ENCODE results near the gene DIAPH3.

The DIAPH3 gene

DNA sequence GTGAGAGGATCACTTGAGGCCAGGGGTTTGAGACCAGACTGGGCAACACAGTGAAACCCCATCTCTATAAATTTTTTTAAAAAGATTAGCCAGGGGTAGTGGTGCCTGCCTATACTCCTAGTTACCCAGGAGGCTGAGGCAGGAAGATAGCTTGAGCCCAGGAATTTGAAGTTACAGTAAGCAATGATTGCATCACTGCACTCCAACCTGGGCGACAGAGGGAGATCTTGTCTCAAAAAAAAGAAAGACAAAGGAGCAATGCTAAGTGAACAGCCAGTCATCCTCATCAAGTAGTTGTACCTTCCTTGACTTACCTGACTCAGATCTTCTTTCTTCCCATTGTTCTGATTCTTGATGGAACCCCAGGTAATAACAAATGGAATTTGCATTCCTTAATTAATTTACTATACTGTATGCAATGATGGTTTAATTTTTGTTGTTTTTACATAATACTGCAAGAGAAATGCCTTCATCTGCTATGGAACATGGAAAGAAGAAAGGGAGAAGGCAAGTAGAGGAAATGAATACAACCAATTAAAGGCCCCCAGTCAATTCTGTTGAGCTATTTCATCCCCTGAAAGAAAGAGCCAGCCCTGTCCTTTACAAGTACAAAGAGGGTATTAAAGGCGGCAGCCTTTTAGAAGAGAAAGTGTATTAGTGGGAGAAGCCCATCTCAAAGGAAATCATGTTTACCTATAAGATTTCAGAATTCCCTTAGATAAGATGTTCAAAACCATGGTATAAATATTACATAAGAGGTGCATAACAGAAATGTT, 316.7 kb downstream of the DIAPH3 start:
- DNase-seq: no peak

DNA sequence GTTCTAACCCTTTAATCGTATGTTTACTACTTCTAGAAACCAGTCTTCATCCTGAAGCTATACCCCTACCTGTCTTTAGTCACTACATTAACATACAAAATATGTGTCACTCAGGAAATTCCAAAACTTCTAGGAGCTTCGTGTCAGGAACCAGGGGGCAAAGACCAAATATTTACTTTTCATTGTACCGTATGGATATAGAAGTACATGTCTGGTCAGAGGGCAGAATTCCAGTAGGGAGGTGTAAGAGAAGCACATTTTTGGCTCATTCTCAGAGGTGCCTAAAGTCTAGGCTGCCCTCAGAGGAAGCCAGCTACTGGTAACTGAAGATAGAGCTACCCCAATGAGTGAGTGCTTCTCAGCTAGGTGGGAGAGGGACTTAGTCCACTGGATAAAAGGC, 320.7 kb downstream of the DIAPH3 start:
- no peak for DNase-seq

DNA sequence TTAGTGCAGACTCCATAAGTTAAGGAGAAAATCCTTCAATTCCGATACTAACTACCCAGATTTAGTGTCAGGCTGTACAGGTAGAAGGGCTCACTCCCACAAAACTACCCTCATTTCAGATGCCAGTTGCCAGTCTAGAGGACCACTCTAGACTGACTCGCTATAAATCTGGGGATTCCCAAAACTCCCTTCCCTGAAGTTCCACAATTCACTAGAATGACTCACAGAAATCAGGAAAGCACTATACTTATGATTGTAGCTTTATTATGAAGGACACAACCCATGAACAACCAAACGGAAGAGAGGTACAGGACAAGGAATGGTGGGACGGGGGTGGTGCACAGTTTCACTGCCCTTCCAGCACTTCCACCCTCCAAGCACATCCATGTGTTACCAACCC, 321.2 kb downstream of the DIAPH3 start:
- no peak for DNase-seq

GRCh38 chr13:59839186-59839585, 324.5 kb downstream of the DIAPH3 start:
- no peak for DNase-seq

GRCh38 chr13:59837101-59837500, 326.6 kb downstream of the DIAPH3 start:
- DNase-seq: no peak

GRCh38 chr13:59835569-59835968, 328.2 kb downstream of the DIAPH3 start:
- DNase-seq: no peak

DNA sequence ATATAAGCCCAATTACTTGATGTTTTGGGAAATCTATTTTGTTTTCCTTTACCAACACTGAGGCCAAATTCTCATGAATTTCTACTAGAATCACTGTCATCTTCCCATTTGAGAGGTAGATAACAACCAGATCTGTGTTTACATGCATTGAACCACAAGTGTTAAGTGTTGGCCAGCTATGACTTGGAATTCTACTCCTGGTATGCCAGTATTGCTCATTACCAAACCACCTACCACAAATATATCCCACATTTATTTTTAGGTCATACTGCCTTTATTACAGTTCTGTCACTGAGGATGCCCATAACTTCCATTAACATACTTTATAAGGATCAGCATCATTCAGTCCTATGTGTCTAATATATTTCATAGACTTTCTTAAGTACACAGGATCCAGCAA, 328.9 kb downstream of the DIAPH3 start:
- DNase-seq: no peak

- DNase-seq: no peak
Observed at GRCh38 chr13:59829690-59830089, 334.0 kb downstream of the DIAPH3 start.

DNA sequence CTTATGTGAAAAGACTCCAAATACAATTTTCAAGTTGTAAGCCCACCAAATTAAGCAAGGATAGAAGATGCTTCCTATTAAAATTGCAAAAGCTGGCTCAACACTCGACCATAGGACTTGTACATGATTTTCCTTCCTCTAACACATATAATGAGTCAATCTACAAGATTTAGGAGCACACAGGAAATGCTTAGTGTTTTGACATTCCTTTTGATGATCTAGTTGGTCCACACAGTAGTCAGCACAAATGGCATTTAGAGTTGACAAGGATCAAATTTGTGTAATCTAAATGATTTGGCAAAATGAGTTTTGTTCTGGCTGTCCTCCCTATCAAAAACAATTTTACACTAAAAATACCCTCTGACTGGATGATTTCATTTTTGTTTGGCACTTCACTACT, 340.2 kb downstream of the DIAPH3 start:
- DNase-seq: no peak

GRCh38 chr13:59809564-59809963, 354.2 kb downstream of the DIAPH3 start:
- DNase-seq: no peak

DNA sequence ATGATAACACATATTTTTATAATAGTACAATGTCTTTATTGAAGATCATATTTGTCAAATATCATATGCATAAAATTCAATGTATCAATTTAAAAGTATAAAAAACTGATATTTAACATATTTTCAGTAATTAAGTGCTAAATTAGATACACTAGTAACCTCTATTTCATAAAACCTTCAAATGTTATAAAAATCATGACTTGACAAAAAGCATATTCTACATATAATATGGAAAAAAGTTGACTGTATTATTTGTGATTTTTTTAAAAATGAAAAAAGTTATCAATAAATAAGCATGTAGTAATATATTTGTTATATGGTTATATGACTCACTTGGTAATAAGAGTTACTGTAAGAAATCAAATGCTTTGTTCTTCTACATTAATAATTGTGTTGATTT, 356.9 kb downstream of the DIAPH3 start:
- no peak for DNase-seq

- no peak for DNase-seq
Observed at GRCh38 chr13:59801107-59801880, 362.4 kb downstream of the DIAPH3 start.

- no peak for DNase-seq
Observed at GRCh38 chr13:59793107-59793506, 370.6 kb downstream of the DIAPH3 start.

DNA sequence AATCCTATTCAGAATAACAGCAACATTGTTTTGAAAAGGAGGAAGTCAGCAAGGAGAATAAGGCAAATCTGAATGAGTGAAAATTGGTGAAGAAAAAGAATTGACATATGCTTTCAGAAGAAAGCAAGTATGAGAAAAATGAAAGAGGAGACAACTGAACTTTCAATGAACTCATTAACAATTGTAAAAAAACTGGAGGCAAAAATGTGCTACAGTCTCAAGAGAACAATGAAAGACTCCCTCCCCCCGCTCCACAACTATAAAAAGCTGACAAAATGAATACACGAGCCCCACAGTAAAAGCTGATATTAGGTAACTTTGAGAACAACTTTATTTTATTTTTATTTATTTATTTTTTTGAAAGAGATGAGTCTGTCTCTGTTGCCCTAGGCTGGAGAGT, 373.1 kb downstream of the DIAPH3 start:
- no peak for DNase-seq

DNA sequence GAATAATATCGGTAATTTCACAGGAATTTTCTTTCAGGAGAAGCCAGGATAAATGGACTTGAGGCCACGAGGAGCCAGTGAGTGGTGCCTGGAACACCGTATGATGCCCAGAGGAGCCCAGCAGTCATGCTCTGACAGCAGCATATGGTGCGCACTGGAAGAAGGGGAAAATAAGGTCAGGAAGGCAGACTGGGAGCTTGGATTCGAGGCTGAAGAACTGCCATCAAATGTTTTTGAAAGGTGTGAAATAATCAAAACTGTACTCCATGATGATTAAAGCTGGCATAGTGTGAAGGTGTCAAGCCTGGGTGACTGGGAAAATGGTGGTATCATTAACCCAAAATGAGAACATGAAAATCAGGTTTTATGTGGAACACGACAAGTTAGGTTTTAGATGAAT, 374.2 kb downstream of the DIAPH3 start:
- DNase-seq: no peak

GRCh38 chr13:59787679-59788078, 376.0 kb downstream of the DIAPH3 start:
- DNase-seq: no peak

DNA sequence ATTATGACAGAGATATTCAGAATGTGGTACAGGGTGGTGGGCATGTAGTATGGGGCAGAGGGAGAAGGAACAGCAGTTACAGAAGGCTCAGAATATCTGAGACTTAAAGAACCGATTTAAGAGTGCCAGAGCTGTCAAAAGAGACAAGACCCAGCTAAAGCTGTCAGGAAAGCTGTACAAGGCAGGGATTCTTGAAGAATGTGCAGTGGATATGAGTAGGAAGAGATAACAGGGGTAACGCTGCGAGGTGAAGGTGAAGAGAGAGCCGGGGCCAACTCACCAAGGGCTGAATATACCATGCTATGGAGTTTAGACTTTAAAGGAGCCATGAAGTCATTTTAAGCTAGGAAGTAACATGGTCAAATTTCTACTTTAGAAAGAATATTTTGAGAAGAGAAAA, 381.0 kb downstream of the DIAPH3 start:
- DNase-seq: no peak

- DNase-seq: no peak
Observed at GRCh38 chr13:59780058-59780457, 383.7 kb downstream of the DIAPH3 start.

- DNase-seq: no peak
Observed at GRCh38 chr13:59776924-59777690, 386.6 kb downstream of the DIAPH3 start.

- no peak for DNase-seq
Observed at GRCh38 chr13:59774491-59774971, 389.2 kb downstream of the DIAPH3 start.

DNA sequence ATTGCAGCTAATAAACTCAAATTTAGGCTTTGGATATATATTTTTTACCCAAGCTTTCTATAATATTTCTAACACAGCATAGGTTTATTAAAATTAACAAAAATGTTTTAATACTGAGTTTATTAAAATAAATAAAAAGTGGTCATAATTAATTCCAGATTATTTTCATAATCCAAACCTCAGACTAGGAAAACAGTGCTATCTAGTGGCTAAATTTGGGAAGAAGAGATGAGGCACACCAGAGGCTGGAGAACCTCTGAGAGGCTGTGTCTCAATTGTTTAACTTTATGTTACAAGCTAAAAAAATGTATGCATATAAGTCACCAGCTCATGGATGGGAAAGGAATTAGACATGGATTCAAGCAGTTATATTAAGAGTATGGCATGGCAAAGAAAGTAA, 392.5 kb downstream of the DIAPH3 start:
- no peak for DNase-seq

DNA sequence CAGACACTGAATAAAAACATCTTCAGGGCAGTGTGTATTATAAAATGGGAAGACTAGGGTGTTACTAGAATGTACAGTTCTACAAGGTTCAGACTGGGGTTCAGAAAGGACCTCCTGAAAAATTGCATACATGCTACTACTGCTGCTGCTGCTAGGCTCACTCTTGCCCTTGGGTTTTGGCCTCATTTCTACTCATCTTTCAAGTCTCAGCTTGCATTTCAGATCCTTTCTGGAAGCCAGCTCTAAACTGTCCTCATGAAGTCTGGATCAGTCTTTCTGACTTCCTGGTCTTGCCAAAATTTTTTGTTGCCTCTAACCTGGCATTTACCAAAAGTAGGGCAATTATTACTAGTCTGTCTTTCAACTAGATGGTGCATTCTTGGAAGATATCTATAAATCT, 393.3 kb downstream of the DIAPH3 start:
- DNase-seq: no peak

GRCh38 chr13:59766236-59766635, 397.5 kb downstream of the DIAPH3 start:
- DNase-seq: no peak

Data from activated gamma-delta T cell (primary cell).